SK-N-MC (cell line): ENCODE measurements around the gene TGFA.

ENCODE experiments used
- EZH2 ChIP-seq: fragments of 200-600 bp; sonication (generic); IDR thresholded peaks from one replicate; pipeline ENCODE4 v1.6.1; 2017; ENCODE audit warnings: antibody characterized with exemption
- FOXP2 ChIP-seq: optimal IDR thresholded peaks from 2 replicates; pipeline ENCODE3; 2011; ENCODE audit warnings: mild to moderate bottlenecking, moderate library complexity; ENCODE audit not compliant: insufficient read depth; ENCODE audit errors: extremely low read length, control extremely low read depth
- POLR2AphosphoS5 ChIP-seq: IDR thresholded peaks from 2 replicates; pipeline ENCODE4 v1.6.1; 2012; ENCODE audit warnings: mild to moderate bottlenecking, low read depth, low read length, borderline replicate concordance

GRCh38 chr2:70549064-70549710, 4.4 kb downstream of the TGFA start:
- TF ChIP-seq EZH2 (no peak), POLR2AphosphoS5 (no peak), FOXP2 (no peak)
